IMR-90 (cell line): ENCODE data around the gene ARHGAP28. TPM values are rescaled to one million over a fixed set of nuclear protein-coding genes. Genes with fewer than 3 reads are reported as not detected.
A peak's percentile ranks its signal among the peaks of the same experiment; 100 is the strongest.

ENCODE experiments used
- ATAC-seq: fragments of 200-7000 bp; cut with Tn5 transposase; 2 replicates; pipeline ENCODE4 v1.9.1; 2020; ENCODE audit warnings: low read depth, mild to moderate bottlenecking, moderate library complexity
- BruUV-seq: library from RNA; stranded (reverse); fragments of 400-500 nt; replicated peaks from 2 replicates; lab custom pipeline; 2021; lab: Mats Ljungman, UMichigan
- CTCF ChIA-PET: fragments of 300-600 bp; formaldehyde crosslinking; extraction: SDS; loops from one replicate; lab custom pipeline; 2021; ENCODE audit warnings: antibody characterized with exemption; lab: Yijun Ruan, JAX
- POLR2A ChIA-PET: fragments of 300-600 bp; sonication (Branson Sonifier 250); formaldehyde crosslinking; loops from one replicate; lab custom pipeline; 2022; ENCODE audit warnings: antibody characterized with exemption; ENCODE audit not compliant: unreplicated experiment; lab: Charles Lee
- DNase-seq: peaks from one replicate; pipeline ENCODE4 v3.0.0; 2013
- H2AFZ ChIP-seq: replicated peaks from 2 replicates; pipeline ENCODE3; 2013; ENCODE audit warnings: low read length, mild to moderate bottlenecking; ENCODE audit not compliant: poor library complexity
- H2AK5ac ChIP-seq: 2 replicates; pipeline ENCODE4 v1.6.1; 2013; ENCODE audit warnings: low read depth, low read length, inconsistent platforms
- H2AK9ac ChIP-seq: replicated peaks from 2 replicates; pipeline ENCODE3; 2013; ENCODE audit warnings: mild to moderate bottlenecking, low read depth, low read length, moderate library complexity; ENCODE audit not compliant: poor library complexity
- H2BK120ac ChIP-seq: 2 replicates; pipeline ENCODE4 v1.6.1; 2013; ENCODE audit warnings: low read depth, low read length, inconsistent platforms
- H2BK15ac ChIP-seq: 3 replicates; pipeline ENCODE4 v1.6.1; 2013; ENCODE audit warnings: low read depth, low read length, inconsistent platforms
- H2BK20ac ChIP-seq: 2 replicates; pipeline ENCODE4 v1.6.1; 2013; ENCODE audit warnings: low read depth, mild to moderate bottlenecking, inconsistent platforms, low read length, moderate library complexity
- H2BK5ac ChIP-seq: 2 replicates; pipeline ENCODE4 v1.6.1; 2013; ENCODE audit warnings: mild to moderate bottlenecking, low read depth, low read length, inconsistent platforms; ENCODE audit not compliant: poor library complexity, severe bottlenecking
- H3K14ac ChIP-seq: replicated peaks from 2 replicates; pipeline ENCODE4 v1.6.1; 2013; ENCODE audit warnings: low read depth, low read length, inconsistent platforms
- H3K18ac ChIP-seq: 2 replicates; pipeline ENCODE4 v1.6.1; 2013; ENCODE audit warnings: low read depth, low read length, control low read depth
- H3K23ac ChIP-seq: 2 replicates; pipeline ENCODE4 v1.6.1; 2013; ENCODE audit warnings: low read depth, low read length, inconsistent platforms
- H3K27ac ChIP-seq: 2 replicates; pipeline ENCODE4 v1.5.1; 2013; ENCODE audit warnings: mild to moderate bottlenecking, control low read depth, low read length; ENCODE audit not compliant: insufficient read depth
- H3K27me3 ChIP-seq: 2 replicates; pipeline ENCODE4 v1.6.1; 2013; ENCODE audit warnings: low read length; ENCODE audit not compliant: control insufficient read depth, insufficient read depth
- H3K36me3 ChIP-seq: 2 replicates; pipeline ENCODE4 v1.6.1; 2013; ENCODE audit warnings: low read length, mixed read lengths; ENCODE audit not compliant: control insufficient read depth, insufficient read depth
- H3K4ac ChIP-seq: 2 replicates; pipeline ENCODE4 v1.6.1; 2013; ENCODE audit warnings: low read depth, low read length, inconsistent platforms
- H3K4me1 ChIP-seq: 2 replicates; pipeline ENCODE4 v1.6.1; 2013; ENCODE audit warnings: low read length, mixed read lengths; ENCODE audit not compliant: control insufficient read depth, insufficient read depth
- H3K4me2 ChIP-seq: 2 replicates; pipeline ENCODE4 v1.6.1; 2013; ENCODE audit warnings: low read depth, mild to moderate bottlenecking, control low read depth, low read length, moderate library complexity
- H3K4me3 ChIP-seq: 2 replicates; pipeline ENCODE4 v1.5.1; 2013; ENCODE audit warnings: low read depth, mild to moderate bottlenecking, control low read depth, low read length, moderate library complexity; ENCODE audit not compliant: insufficient read depth
- H3K56ac ChIP-seq: 2 replicates; pipeline ENCODE4 v1.6.1; 2013; ENCODE audit warnings: low read length, inconsistent platforms; ENCODE audit not compliant: insufficient read depth; ENCODE audit errors: extremely low read depth
- H3K79me1 ChIP-seq, 2 experiments: 2 replicates each; pipeline ENCODE4 v1.6.1; 2013; ENCODE audit warnings: low read length in 2 of 2, inconsistent platforms in 1 of 2, low read depth in 1 of 2
- H3K9ac ChIP-seq: 2 replicates; pipeline ENCODE4 v1.6.1; 2013; ENCODE audit warnings: low read depth, low read length, control low read depth
- H3K9me1 ChIP-seq: 2 replicates; pipeline ENCODE4 v1.6.1; 2013; ENCODE audit warnings: low read length, inconsistent platforms; ENCODE audit not compliant: insufficient read depth
- H3K9me3 ChIP-seq: 2 replicates; pipeline ENCODE4 v1.6.1; 2013; ENCODE audit warnings: low read length; ENCODE audit not compliant: control insufficient read depth, insufficient read depth
- H4K20me1 ChIP-seq: 2 replicates; pipeline ENCODE4 v1.6.1; 2013; ENCODE audit warnings: low read length, inconsistent platforms; ENCODE audit not compliant: insufficient read depth
- H4K5ac ChIP-seq: 2 replicates; pipeline ENCODE4 v1.6.1; 2013; ENCODE audit warnings: mild to moderate bottlenecking, low read depth, low read length, control low read depth
- H4K8ac ChIP-seq, 2 experiments: 2 replicates each; pipeline ENCODE4 v1.6.1; 2013; ENCODE audit warnings: low read depth in 2 of 2, low read length in 2 of 2, control low read depth in 1 of 2, inconsistent platforms in 1 of 2
- H4K91ac ChIP-seq: 2 replicates; pipeline ENCODE4 v1.6.1; 2013; ENCODE audit warnings: low read depth, low read length, inconsistent platforms; ENCODE audit not compliant: insufficient read depth
- MAZ ChIP-seq: IDR thresholded peaks from 2 replicates; pipeline ENCODE4 v1.6.1; 2012; ENCODE audit warnings: low read depth, mild to moderate bottlenecking, low read length, improper control_type of control experiment, moderate library complexity, borderline replicate concordance
- MXI1 ChIP-seq: IDR thresholded peaks from 2 replicates; pipeline ENCODE4 v1.6.1; 2012; ENCODE audit warnings: low read depth, mild to moderate bottlenecking, low read length, moderate library complexity, borderline replicate concordance
- SMC3 ChIP-seq: fragments of 150-350 bp; IDR thresholded peaks from 2 replicates; pipeline ENCODE4 v1.6.1; 2016; ENCODE audit warnings: low read depth, mild to moderate bottlenecking, antibody characterized with exemption, low read length, moderate library complexity
- WGBS, 2 experiments: methylation state at CpG; one replicate each; pipeline versions ENCODE4 v1.1.5 to v1.1.7; 2013; ENCODE audit warnings: missing lambda C conversion rate in 2 of 2; ENCODE audit not compliant: insufficient read length in 1 of 2; ENCODE audit errors: extremely low coverage in 2 of 2; 5-methylcytosine and 5-hydroxymethylcytosine counted together
- dilution Hi-C: fragments of 300-500 bp; cut with HindIII; formaldehyde crosslinking; loops from one replicate; pipeline ENCODE4 v1.14.3; 2018; ENCODE audit warnings: low sequenced_read_pairs; ENCODE audit not compliant: unreplicated experiment
- in situ Hi-C: fragments of 300-500 bp; cut with MboI; formaldehyde crosslinking; loops from 3 replicates; pipeline ENCODE4 v1.14.3; 2019; ENCODE audit warnings: low sequenced_read_pairs, inconsistent platforms, mixed read lengths
- intact Hi-C: fragments of 100-400 bp; cut with micrococcal nuclease; formaldehyde crosslinking; loops from 2 replicates; pipeline ENCODE4 v1.10.0; 2022
- polyA plus RNA-seq, 3 experiments: library from polyadenylated mRNA; depleted of rRNA; stranded (reverse); fragments of >200 nt; gene quantifications; 2 replicates each; pipeline ENCODE4 v1.2.3, GENCODE V29; 2012; ENCODE audit warnings: low replicate concordance in 1 of 3
- total RNA-seq: library from RNA; depleted of rRNA; stranded (reverse); fragments of >200 nt; gene quantifications from 2 replicates; pipeline ENCODE4 v1.2.3, GENCODE V29; 2012

The ARHGAP28 gene
- total and polyA plus RNA-seq, 2 of the 4 experiments (the other 2 are of a cell fraction): 1.8 to 3.8 TPM

DNA sequence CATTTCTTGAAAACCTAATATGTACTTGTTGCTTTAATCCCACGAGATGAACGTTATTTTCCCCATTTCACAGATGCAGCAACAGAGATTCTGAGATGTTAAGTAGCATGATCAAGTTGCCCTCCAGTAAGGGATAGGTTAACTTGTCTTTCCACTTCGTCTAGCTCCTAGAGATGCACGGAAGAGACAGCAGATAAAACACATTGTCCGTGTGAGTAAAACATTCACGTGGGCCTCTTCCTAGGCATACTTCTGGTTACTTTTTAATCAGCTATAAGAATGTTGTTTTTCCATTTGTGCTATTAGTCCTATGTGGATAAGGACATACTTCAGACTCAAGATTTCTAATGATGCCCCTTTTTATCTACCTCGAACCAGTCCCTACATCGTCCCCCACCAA lies 1.2 kb upstream of the ARHGAP28 start:
- H3K9ac ChIP-seq: peak overlapping the region; percentile 72
- H3K36me3 ChIP-seq: no peaks in the 10 kb centered on the region
- no peaks in the 10 kb centered on the region for H3K9me3 ChIP-seq
- H3K23ac ChIP-seq: peak overlapping the region; percentile 80; the same call in 1 of the 2 replicates
- no peaks in the 10 kb centered on the region for H3K27me3 ChIP-seq
- ATAC-seq (no peak), DNase-seq (no peak)
- H3K27ac ChIP-seq: no peak overlapping the region
- no TSS peak for BruUV-seq
- peaks cover 4% of the 10 kb centered on the region for H3K4me1 ChIP-seq
- no peak overlapping the region for H2BK5ac ChIP-seq
- intact Hi-C loops (loop anchor here (1.0 kb wide), 1 partner anchor 49 kb away; no protein-coding TSS in a partner anchor), dilution Hi-C loops (no loop called here), in situ Hi-C loops (no loop called here)
- H4K5ac ChIP-seq: no peak overlapping the region; the same call in 1 of the 2 replicates
- peak overlapping the region; percentile 93; the same call in 1 of the 2 replicates for H2AK5ac ChIP-seq
- H4K8ac ChIP-seq: peak overlapping the region; percentile 63 to 77; a peak in 2 of 4 replicates
- CTCF ChIA-PET: no interaction called here
- peak overlapping the region; percentile 93; the same call in 1 of the 2 replicates for H3K14ac ChIP-seq
- H2AK9ac ChIP-seq: no peak overlapping the region
- H3K9me1 ChIP-seq: peaks cover 11% of the 10 kb centered on the region; the same call in 1 of the 2 replicates
- H3K56ac ChIP-seq: peak overlapping the region; percentile 61; the same call in 1 of the 2 replicates
- no peak overlapping the region; the same call in 1 of the 2 replicates for H3K4me2 ChIP-seq
- POLR2A ChIA-PET: no interaction called here
- no CpG with 5 or more reads among the region's 8 CpGs for WGBS, 2 experiments
- no peak overlapping the region; the same call in 1 of the 2 replicates for H4K91ac ChIP-seq
- 0 out of 3 replicates have a peak overlapping the region, but pooled peaks have one; percentile 69 for H2BK15ac ChIP-seq
- no peak overlapping the region for H2AFZ ChIP-seq
- TF ChIP-seq SMC3 (no peak), MXI1 (no peak), MAZ (no peak)
- peak overlapping the region; percentile 80 for H2BK20ac ChIP-seq
- H4K20me1 ChIP-seq: no peaks in the 10 kb centered on the region
- peak overlapping the region; percentile 93; the same call in 1 of the 2 replicates for H3K4ac ChIP-seq
- H2BK120ac ChIP-seq: peak overlapping the region; percentile 91
- H3K4me3 ChIP-seq: no peak overlapping the region
- H3K79me1 ChIP-seq: 0 out of 4 replicates have a peak, but pooled peaks cover 4 to 6% of the 10 kb centered on the region in 2 experiments
- peak overlapping the region; percentile 84; the same call in 1 of the 2 replicates for H3K18ac ChIP-seq
